Activated B cell treated with CpG ODN at 0.5 μM for 24 hours (primary cell): Measurements from ENCODE around the gene MCMBP. TPM values are rescaled to one million over a fixed set of nuclear protein-coding genes. Genes with fewer than 3 reads are reported as not detected.
"Not testable (repeated sequence)": the region's sequence is repeated elsewhere in the genome, so short reads cannot be mapped to it uniquely, and the experiment has no call there.

Source experiments
- ATAC-seq: fragments of 200-7000 bp; cut with Tn5 transposase; one replicate; pipeline ENCODE4 v1.10.0; 2021; ENCODE audit warnings: low read depth, mild to moderate bottlenecking, moderate library complexity
- CTCF ChIA-PET: fragments of 350-600 bp; sonication (Branson Sonifier 250); formaldehyde crosslinking; loops from one replicate; lab custom pipeline; 2021; ENCODE audit warnings: antibody characterized with exemption; lab: Charles Lee
- POLR2A ChIA-PET: fragments of 350-600 bp; sonication (Branson Sonifier 250); formaldehyde crosslinking; loops from one replicate; lab custom pipeline; 2021; ENCODE audit warnings: antibody characterized with exemption; lab: Charles Lee
- DNase-seq: peaks from one replicate; pipeline ENCODE4 v3.0.0; 2022
- H3K27ac Mint-ChIP-seq: one replicate; pipeline ENCODE4 v1.8.0; 2020; ENCODE audit warnings: mixed read lengths
- H3K27me3 Mint-ChIP-seq: one replicate; pipeline ENCODE4 v1.8.0; 2021; ENCODE audit warnings: mixed read lengths
- H3K36me3 Mint-ChIP-seq: one replicate; pipeline ENCODE4 v1.8.0; 2021; ENCODE audit warnings: low read depth, mixed read lengths
- H3K4me1 Mint-ChIP-seq: one replicate; pipeline ENCODE4 v1.8.0; 2021; ENCODE audit warnings: mixed read lengths
- H3K4me3 Mint-ChIP-seq: one replicate; pipeline ENCODE4 v1.8.0; 2020; ENCODE audit warnings: mild to moderate bottlenecking, mixed read lengths
- H3K9me3 Mint-ChIP-seq: one replicate; pipeline ENCODE4 v1.8.0; 2020; ENCODE audit warnings: mixed read lengths
- CTCF ChIP-seq: fragments of 200-600 bp; IDR thresholded peaks from one replicate; pipeline ENCODE4 v1.8.0; 2022; ENCODE audit warnings: antibody characterized with exemption, mild to moderate bottlenecking
- intact Hi-C: fragments of 100-400 bp; cut with micrococcal nuclease; formaldehyde crosslinking; loops from one replicate; pipeline ENCODE4 v1.15.1; 2024
- total RNA-seq: library from RNA; stranded (reverse); gene quantifications from 2 replicates; pipeline ENCODE4 v1.2.3, GENCODE V29; 2022

Gene MCMBP
- total RNA-seq, 1 donor from 2014 or later, result 41.9 TPM

DNA sequence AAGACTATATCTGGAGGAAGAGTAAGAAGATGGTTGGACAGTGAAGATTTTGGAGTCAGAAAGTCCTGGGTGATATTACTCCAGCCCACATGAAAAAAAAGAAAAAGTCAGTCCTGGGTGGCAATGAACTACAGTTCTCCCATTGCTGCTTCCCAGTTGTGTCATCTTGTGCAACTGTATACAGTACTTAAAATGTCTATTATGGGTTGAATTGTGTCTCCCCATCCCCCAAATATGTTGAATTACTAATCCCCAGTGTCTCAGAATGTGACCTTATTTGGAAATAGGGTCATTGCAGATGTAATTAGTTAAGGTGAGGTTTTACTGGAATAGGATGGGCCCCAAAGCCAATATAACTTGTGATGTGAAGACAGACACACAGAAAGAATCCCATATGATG, 35.5 kb upstream of the MCMBP start:
- Mint-ChIP-seq H3K27ac (no peak overlapping the region), H3K36me3 (peaks cover 72% of the 10 kb centered on the region), H3K27me3 (no peaks in the 10 kb centered on the region), H3K9me3 (no peaks in the 10 kb centered on the region), H3K4me1 (no peaks in the 10 kb centered on the region), H3K4me3 (no peak overlapping the region)
- CTCF ChIA-PET, result no interaction called here
- POLR2A ChIA-PET, result no interaction called here
- ATAC-seq (no peak), DNase-seq (no peak)
- intact Hi-C loops, result no loop called here
- no peak for TF ChIP-seq CTCF

DNA sequence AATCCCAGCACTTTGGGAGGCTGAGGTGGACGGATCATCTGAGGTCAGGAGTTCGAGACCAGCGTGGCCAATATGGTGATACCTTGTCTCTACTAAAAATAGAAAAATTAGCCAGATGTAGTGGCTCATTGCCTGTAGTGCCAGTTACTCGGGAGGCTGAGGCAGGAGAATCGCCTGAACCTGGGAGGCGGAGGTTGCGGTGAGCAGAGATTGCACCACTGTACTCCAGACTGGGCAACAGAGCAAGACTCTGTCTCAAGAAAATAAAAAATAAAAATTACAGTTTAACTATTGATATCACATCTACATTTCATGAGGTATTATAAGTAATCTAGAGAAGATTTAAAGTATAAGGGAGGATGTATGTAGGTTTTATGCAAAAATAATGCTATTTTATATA, 35.1 kb upstream of the MCMBP start:
- H3K36me3 Mint-ChIP-seq, result peaks cover 72% of the 10 kb centered on the region
- H3K4me1 Mint-ChIP-seq, DNase-seq, H3K9me3 Mint-ChIP-seq, intact Hi-C loops, H3K27me3 Mint-ChIP-seq, H3K27ac Mint-ChIP-seq, CTCF ChIA-PET, H3K4me3 Mint-ChIP-seq, POLR2A ChIA-PET, ATAC-seq: not testable (repeated sequence)

GRCh38 chr10:119903946-119904666, 31.5 kb upstream of the MCMBP start:
- no peak for ATAC-seq
- peaks cover 7% of the 10 kb centered on the region for H3K4me1 Mint-ChIP-seq
- intact Hi-C loops, result no loop called here
- TF ChIP-seq CTCF, result no peak
- H3K4me3 Mint-ChIP-seq, result no peak overlapping the region
- peaks cover 62% of the 10 kb centered on the region for H3K36me3 Mint-ChIP-seq
- no peaks in the 10 kb centered on the region for H3K27me3 Mint-ChIP-seq
- no peak overlapping the region for H3K27ac Mint-ChIP-seq
- ChIA-PET CTCF (no interaction called here), POLR2A (interaction anchor here (2.4 kb wide), 1 partner anchor 11 kb away, joined by 6 read pairs; the partner anchor contains the start of gene SEC23IP)
- no peaks in the 10 kb centered on the region for H3K9me3 Mint-ChIP-seq
- no peak for DNase-seq

DNA sequence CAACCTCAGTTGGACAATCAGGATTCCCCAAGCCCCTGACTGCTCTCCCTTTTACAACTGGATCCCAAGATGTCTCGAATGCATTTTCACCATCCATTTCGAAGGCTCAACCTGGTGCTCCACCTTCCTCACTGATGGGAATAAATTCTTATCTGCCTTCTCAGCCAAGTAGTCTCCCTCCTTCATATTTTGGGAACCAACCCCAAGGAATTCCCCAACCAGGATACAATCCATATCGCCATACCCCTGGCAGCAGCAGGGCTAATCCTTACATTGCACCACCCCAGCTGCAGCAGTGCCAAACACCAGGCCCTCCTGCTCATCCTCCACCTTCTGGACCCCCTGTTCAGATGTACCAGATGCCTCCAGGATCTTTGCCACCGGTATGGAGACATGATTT, 25.9 kb upstream of the MCMBP start:
- no peak for ATAC-seq
- POLR2A ChIA-PET, result no interaction called here
- Mint-ChIP-seq H3K4me1 (peaks cover 50% of the 10 kb centered on the region), H3K27me3 (no peaks in the 10 kb centered on the region), H3K36me3 (peaks cover 53% of the 10 kb centered on the region), H3K4me3 (no peak overlapping the region), H3K9me3 (no peaks in the 10 kb centered on the region), H3K27ac (peak overlapping the region; percentile 46)
- TF ChIP-seq CTCF, result no peak
- intact Hi-C loops, result no loop called here
- CTCF ChIA-PET, result no interaction called here
- DNase-seq, result no peak

GRCh38 chr10:119896937-119897770, 24.5 kb upstream of the MCMBP start:
- ATAC-seq (no peak), DNase-seq (no peak)
- Mint-ChIP-seq H3K27me3 (no peaks in the 10 kb centered on the region), H3K36me3 (peaks cover 46% of the 10 kb centered on the region), H3K4me1 (peaks cover 56% of the 10 kb centered on the region), H3K27ac (peak overlapping the region; percentile 1), H3K9me3 (no peaks in the 10 kb centered on the region), H3K4me3 (no peak overlapping the region)
- CTCF ChIA-PET, result interaction anchor here (0.7 kb wide), 1 partner anchor 24 kb away, joined by 3 read pairs; no protein-coding TSS in a partner anchor
- intact Hi-C loops, result no loop called here
- no peak for TF ChIP-seq CTCF
- POLR2A ChIA-PET, result interaction anchor here (0.8 kb wide), 1 partner anchor 25 kb away, joined by 3 read pairs; the partner anchor contains the start of gene MCMBP
